ENCODE measurements around the gene IGFBP5. TPM values are rescaled to one million over a fixed set of nuclear protein-coding genes. Genes with fewer than 3 reads are reported as not detected.

Gene IGFBP5
- total RNA-seq, 1 donor from 2014 or later, result 0.64 TPM

- no peak for DNase-seq (ENCODE audit: low read depth in 2 of 2)
Observed at GRCh38 chr2:216645636-216645950, 49.8 kb downstream of the IGFBP5 start.

- DNase-seq (ENCODE audit: low read depth in 2 of 2), result no peak
Observed at GRCh38 chr2:216644842-216645635, 50.3 kb downstream of the IGFBP5 start.

- DNase-seq (ENCODE audit: low read depth in 2 of 2), result no peak
Observed at GRCh38 chr2:216643986-216644659, 51.2 kb downstream of the IGFBP5 start.

GRCh38 chr2:216637472-216637871 lies 57.9 kb downstream of the IGFBP5 start:
- DNase-seq (ENCODE audit: low read depth in 2 of 2), result no peak

- no peak for DNase-seq (ENCODE audit: low read depth in 2 of 2)
Observed at GRCh38 chr2:216636551-216637450, 58.5 kb downstream of the IGFBP5 start.

GRCh38 chr2:216635701-216636550 lies 59.4 kb downstream of the IGFBP5 start:
- no peak for DNase-seq (ENCODE audit: low read depth in 2 of 2)

- no peak for DNase-seq (ENCODE audit: low read depth in 2 of 2)
Observed at GRCh38 chr2:216635171-216635570, 60.2 kb downstream of the IGFBP5 start.

- no peak for DNase-seq (ENCODE audit: low read depth in 2 of 2)
Observed at GRCh38 chr2:216634370-216635148, 60.8 kb downstream of the IGFBP5 start.

- no peak for DNase-seq (ENCODE audit: low read depth in 2 of 2)
Observed at GRCh38 chr2:216633616-216634369, 61.6 kb downstream of the IGFBP5 start.

GRCh38 chr2:216632952-216633615 lies 62.3 kb downstream of the IGFBP5 start, which contains the start of gene IGFBP2:
TSS of gene IGFBP2 (plus strand) at chr2:216633420. CDS start at chr2:216633524, 104 bp downstream.
- peak in 1 of 2 donors; percentile 24 for DNase-seq (ENCODE audit: low read depth in 2 of 2)

- DNase-seq (ENCODE audit: low read depth in 2 of 2), result no peak
Observed at GRCh38 chr2:216632346-216632951, 62.9 kb downstream of the IGFBP5 start.

- no peak for DNase-seq (ENCODE audit: low read depth in 2 of 2)
Observed at GRCh38 chr2:216629784-216630183, 65.6 kb downstream of the IGFBP5 start.

GRCh38 chr2:216626875-216627245 lies 68.5 kb downstream of the IGFBP5 start:
- DNase-seq (ENCODE audit: low read depth in 2 of 2), result no peak

GRCh38 chr2:216626168-216626874 lies 69.0 kb downstream of the IGFBP5 start:
- no peak for DNase-seq (ENCODE audit: low read depth in 2 of 2)

GRCh38 chr2:216624251-216624650 lies 71.1 kb downstream of the IGFBP5 start:
- no peak for DNase-seq (ENCODE audit: low read depth in 2 of 2)

GRCh38 chr2:216622526-216622925 lies 72.8 kb downstream of the IGFBP5 start:
- DNase-seq (ENCODE audit: low read depth in 2 of 2), result no peak

Measured in dermis microvascular lymphatic vessel endothelial cell (primary cell).